CD4-positive, alpha-beta T cell treated with Interferon gamma for 1 hour (primary cell): ENCODE results near the gene ATP8B3.

ENCODE experiments used
- DNase-seq: peaks from one replicate; pipeline ENCODE4 v3.0.0-alpha.2; 2020

The ATP8B3 gene

GRCh38 chr19:1752757-1753728 lies 59.0 kb downstream of the ATP8B3 start, which contains the start of gene ONECUT3:
ONECUT3 (plus strand) TSS chr19:1753506; CDS start chr19:1753663, 157 bp downstream.
- no peak for DNase-seq

GRCh38 chr19:1752009-1752756 lies 59.9 kb downstream of the ATP8B3 start:
- no peak for DNase-seq

- DNase-seq, result no peak
Observed at GRCh38 chr19:1751367-1752008, 60.6 kb downstream of the ATP8B3 start.

DNA sequence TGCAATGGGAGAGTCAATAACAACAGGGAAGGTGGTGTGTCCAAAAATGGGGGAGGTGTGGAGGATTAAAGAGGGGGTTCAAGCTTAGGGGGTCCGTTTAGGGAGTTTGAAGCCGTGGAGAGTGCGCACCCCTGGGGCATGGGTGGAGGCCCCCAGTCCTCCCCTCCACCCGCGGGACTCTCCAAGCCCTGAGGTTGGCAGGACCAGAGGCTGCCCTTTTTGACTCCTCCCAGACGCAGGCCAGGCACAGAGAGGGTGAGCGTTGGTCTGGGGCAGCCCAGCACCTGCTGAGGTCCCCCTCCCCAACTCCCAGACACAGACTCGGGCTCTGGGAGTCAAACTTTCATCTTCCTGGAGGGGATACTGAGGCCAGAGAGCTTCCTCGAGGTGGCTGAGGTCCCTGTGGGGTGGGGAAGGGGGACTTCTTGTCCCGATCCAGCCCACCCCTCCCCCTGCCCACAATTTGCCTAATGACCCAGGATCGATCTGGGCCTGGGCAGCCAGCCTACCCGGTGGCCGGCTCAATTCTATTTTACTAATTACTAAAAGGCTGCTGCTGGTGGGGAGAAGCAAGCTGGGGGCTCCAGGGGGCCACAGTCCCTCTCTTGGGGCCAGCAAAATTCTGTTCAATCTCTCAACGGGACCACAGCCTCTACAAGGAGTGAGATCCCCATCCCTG lies 61.6 kb downstream of the ATP8B3 start:
- no peak for DNase-seq

DNA sequence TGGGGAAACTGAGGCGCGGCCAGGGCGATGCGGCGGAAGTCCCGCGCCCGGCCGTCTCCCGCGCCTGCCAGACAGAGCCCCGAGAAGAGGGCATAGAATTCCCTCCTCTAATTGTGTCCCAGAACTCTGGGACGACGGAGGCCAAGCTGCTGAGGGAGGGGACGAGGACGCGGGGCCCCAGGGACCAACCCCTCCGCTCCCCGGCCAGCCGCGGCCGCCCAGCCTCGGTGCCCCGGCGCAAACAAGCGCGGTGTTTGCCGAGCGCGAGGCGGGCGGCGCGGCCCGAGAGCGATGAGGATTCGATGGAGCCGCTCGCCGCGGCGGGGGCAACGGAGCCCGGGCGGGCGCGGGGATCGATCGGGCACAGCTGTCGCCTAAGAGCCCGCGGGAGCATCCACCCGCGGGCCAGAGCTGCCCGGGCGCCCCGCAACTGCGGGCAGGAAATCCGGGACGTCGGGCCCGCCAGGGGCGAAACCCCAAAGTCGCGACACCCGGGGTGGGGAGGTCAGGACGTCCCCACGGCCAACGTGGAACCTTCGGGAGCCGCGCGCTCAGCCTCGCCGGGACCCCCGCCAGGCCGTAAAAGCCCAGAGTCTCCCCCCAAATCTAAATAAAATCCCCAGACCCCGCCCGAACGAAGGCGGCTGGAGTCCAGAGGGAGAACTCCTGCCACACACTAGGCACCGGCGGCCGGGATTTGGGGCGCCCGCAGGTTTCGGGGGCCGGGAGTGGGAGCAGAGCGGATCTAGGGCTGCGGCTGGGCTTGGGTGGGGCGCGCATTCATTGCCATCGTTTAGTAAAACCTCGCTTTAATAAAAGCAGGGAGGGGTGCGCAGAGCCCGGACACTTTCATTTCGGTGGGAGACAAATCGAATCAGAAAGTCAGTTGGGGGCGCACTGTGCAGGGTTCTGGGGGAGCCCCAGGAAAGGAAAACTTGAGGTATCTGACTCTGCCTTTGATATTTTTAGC lies 62.4 kb downstream of the ATP8B3 start:
- DNase-seq, result no peak

DNA sequence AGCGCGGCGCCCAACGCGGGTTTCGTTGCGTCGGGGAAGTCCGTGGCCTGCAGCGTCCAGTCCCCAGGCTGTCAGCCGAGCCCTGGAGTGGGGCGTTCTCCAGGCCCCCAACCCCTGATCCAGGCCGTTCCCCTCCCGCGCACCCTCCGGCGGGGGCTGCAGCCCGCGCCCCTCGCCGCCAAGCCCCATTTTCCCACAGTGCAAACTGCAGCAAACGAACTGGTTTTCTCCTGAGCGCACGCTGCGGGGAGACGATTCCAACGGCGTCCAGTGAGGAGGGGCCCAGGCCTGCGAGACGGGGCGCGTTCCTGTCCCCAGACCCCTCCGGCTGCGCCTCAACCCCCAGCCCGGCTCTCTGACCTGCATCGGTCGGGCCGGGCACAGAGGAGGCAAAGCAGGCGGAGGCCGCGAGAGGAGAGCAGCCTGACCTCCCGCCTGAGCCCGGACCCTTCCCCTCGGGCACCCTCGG lies 63.2 kb downstream of the ATP8B3 start:
- no peak for DNase-seq

- no peak for DNase-seq
Observed at GRCh38 chr19:1748115-1748872, 63.8 kb downstream of the ATP8B3 start.

DNA sequence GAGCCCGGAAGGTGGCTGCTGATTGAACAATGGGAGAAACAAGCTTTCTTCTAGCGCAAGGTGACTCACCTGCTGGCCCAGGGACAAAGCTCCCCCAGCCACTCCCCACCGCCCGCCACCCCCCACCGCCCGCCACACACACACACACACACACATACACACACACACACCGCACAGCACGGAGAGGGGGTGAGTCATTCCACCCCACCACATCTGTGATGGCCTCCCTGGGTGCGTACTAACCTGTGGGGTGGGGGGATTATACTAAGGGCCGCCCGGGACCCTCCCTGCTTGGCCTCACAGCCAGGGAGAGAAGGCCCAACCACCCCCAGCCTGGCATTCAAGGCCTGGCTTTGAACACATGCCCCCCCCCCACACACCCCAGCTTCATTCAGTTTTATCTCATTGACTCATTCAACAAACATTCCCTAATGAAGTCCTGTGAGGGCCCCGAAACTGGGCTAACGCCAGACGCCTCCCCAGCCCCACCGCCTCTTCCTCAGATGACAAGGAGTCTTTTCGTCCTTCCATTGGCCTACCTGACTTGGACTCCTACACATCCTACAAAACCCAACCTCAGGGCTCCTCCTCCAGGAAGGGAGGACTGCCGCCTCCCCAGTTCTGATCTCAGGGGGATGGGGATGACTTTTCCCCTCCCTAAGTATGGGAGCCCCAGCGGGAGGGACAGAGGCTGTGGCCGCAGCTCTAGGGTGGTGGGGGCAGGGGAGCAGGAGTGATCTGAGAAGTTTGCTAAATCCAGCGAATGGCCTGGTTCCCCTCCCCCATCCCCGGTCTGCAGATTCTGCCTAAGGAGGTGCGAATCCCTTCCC lies 64.6 kb downstream of the ATP8B3 start:
- DNase-seq, result peak; percentile 6

DNA sequence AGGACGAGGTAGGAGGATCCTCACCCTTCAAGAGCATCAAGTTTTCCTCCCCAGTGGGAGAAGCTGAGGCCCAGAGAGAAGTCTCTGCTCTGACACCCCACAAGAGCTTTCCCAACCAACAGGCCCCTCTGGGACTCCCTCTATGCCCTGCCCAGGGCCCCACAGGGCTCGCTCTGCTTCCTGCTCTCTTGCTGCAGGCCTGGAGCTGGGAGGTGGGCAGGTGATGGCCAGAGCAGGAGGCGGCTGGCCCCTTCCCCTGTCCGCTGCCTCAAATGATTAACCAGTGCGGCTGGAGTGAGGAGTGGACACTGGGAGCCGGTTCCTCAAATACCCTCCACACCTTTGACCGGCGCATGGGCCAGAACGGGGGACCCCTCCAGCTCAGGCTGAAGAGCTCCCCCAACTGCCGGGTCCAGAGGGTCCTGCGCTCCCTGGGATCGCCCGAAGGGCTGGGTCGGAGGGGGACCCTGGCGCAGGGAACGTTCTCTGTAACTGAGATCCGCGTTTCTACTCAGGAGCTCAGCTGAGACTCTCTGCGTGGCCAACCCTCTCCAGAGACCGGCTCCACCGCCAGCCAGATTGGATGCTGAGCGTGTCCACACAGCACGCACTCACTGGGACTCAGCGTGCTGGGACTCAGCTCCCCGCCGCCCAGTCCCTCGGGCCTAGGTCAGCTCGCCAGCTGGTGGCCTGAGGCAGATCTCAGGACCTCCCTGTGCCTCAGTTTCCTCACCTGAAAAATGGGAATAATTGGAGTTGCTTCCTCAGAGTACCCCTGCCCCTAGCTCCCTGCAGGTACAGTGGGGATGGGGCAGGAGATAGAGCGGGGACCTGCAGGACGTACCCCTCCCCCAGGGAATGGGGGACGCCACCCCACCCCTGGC lies 65.4 kb downstream of the ATP8B3 start:
- no peak for DNase-seq

GRCh38 chr19:1745589-1746031 lies 66.5 kb downstream of the ATP8B3 start:
- no peak for DNase-seq

DNA sequence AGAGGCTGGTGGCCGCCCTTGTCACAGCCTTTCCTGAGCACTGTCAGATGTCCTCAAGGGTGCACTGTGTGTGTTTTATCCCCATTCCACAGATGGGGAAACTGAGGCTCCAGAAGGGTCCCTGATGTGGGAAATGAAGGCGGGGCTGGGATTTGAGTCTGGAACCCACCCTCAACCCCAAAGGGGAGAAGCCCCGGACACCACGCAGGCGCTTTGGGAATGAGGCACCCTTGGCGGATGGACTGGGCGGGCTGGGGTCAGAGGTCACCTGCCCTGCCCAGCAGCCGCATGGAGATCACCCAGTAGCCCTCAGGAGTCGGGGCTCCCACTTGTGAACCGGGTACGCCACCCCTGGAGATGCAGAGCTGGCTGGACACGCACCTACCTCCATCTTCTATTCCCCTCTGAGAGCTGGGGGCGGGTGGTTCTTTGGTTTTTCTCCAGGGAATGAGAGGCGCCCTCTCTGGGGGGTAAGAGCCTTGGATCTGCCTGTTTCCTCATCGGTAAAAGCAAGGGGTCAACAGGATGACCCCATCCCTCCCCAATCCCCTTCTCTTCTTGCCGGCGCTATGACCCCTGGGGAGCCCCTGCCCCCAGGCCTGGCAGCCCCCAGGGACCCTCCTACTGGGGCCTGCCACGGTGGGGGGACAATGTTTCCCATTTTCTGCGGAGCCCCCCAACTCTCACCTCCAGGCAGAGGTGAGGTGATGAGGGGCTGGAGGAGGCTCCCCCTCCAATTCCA lies 67.1 kb downstream of the ATP8B3 start:
- DNase-seq, result no peak

DNA sequence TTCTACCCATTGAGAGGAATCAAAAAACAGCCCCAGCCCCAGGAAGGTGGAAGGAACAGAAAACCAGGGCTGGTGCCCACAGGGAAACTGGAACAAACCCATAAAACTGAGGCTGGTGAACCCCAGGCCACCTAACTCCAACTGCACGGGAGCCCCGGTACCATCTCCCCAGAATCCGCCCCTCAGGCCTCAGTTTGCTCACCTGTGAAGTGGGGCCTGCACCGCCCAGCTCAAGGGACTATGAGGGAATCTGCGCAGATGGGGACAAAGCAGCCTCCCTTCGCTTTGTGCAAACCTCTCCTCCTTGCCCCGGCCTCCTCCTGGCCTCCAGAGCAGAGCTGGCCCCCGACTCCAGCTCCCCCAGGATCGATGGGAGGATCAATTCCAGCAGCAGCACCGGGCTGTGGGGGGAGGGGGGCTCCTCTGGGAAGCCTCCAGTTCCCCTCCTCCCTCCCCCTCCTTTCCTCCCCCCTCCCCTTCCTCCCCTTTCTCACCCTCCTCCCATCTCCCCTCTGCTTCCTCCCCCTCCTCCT lies 67.9 kb downstream of the ATP8B3 start:
- no peak for DNase-seq

DNA sequence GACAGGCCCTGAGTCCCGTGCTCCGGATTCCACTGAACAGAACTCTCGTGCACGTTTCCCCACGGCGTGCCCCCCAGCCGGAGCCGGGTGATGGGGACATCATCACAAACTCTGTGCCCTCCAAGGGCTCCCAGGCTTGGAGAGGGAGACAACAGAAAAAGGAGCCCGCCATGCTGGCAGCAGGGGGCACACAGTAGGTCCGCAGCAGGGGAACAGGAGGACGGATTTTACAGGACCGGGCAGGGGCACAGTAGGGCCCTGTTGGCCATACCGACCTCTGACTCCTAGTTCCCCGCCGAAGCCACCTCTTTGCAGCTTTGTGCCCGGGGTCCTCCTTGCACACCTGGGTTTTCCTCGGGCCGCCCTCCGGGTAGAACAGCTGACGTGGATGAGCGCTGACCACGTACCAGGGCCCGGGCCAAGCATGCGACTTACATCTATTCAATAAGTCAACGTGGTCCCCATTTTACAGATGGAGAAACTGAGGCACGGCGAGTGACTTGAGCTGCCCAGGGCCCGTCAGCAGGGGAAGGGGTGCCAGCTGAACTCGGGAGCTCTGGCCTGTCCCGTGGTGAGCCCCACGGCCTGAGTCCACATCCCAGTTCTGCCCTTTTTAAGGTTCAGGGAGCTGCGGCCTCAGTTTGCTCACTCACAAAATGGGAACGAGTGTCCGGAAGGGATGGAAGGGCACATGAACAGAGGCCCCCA lies 68.9 kb downstream of the ATP8B3 start:
- no peak for DNase-seq

DNA sequence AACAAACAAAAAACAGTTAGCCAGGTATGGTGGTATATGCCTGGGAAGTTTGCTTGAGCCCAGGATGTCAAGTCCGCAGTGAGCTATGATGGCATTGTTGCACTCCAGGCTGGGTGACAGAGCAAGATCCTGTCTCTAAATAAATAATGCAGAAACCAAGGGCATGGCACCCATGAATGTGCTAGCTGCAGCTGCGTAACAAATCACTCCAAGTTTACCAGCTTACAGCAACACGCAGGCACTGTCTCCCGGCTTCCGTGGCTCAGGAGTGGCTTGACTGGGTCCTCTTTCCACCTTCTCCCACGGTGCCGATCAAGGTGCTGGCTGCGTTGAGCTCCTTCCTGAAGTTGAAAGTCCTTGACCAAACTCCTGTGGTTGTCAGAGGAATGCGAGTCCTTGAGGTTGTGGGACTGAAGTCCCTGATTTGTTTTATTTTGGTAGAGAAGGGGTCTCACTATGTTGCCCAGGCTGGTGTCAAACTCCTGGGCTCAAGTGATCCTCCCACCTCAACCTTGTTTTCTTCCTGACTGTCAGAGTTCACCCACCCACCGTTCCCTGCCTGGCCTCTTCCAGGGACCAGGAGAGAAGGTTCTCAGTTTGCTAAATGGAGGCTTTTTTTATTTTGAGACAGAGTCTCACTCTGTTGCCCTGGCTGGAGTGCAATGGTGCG lies 72.0 kb downstream of the ATP8B3 start:
- DNase-seq, result no peak

- no peak for DNase-seq
Observed at GRCh38 chr19:1736927-1737326, 75.1 kb downstream of the ATP8B3 start.

GRCh38 chr19:1736280-1736679 lies 75.8 kb downstream of the ATP8B3 start:
- no peak for DNase-seq
